OCI-M2 (cell line): ENCODE data around the gene PRAME.
"Not testable (repeated sequence)": the region's sequence is repeated elsewhere in the genome, so short reads cannot be mapped to it uniquely, and the experiment has no call there.

Source experiments
- DNase-seq: peaks from one replicate; lab custom pipeline; 2025; ENCODE audit not compliant: unreplicated experiment; lab: John Stamatoyannopoulos, UW

PRAME gene

GRCh38 chr22:22552630-22553029 is 6.4 kb downstream of the PRAME start:
- DNase-seq = no peak

- no peak for DNase-seq
Measured at GRCh38 chr22:22550789-22551434, 8.2 kb downstream of the PRAME start.

GRCh38 chr22:22548910-22549309 is 10.2 kb downstream of the PRAME start:
- no peak for DNase-seq

- no peak for DNase-seq
Measured at GRCh38 chr22:22548317-22548716, 10.7 kb downstream of the PRAME start.

- DNase-seq = no peak
Measured at GRCh38 chr22:22547692-22548300, 11.3 kb downstream of the PRAME start.

GRCh38 chr22:22547226-22547625 is 11.8 kb downstream of the PRAME start:
- DNase-seq = no peak

GRCh38 chr22:22546490-22546889 is 12.6 kb downstream of the PRAME start:
- no peak for DNase-seq

- DNase-seq = no peak
Measured at GRCh38 chr22:22545084-22545483, 14.0 kb downstream of the PRAME start.

GRCh38 chr22:22538226-22538989 is 20.7 kb downstream of the PRAME start:
- no peak for DNase-seq

GRCh38 chr22:22536916-22537315 is 22.1 kb downstream of the PRAME start:
- DNase-seq = no peak

- DNase-seq = no peak
Measured at GRCh38 chr22:22536515-22536914, 22.6 kb downstream of the PRAME start.

GRCh38 chr22:22535662-22536061 is 23.4 kb downstream of the PRAME start:
- no peak for DNase-seq

- no peak for DNase-seq
Measured at GRCh38 chr22:22534604-22535415, 24.3 kb downstream of the PRAME start.

- no peak for DNase-seq
Measured at GRCh38 chr22:22533863-22534262, 25.2 kb downstream of the PRAME start.

GRCh38 chr22:22533417-22533816 is 25.6 kb downstream of the PRAME start:
- DNase-seq = no peak

- not testable (repeated sequence) for DNase-seq
Measured at GRCh38 chr22:22532547-22533071, 26.5 kb downstream of the PRAME start.

- DNase-seq = no peak
Measured at GRCh38 chr22:22531770-22532546, 27.1 kb downstream of the PRAME start.

GRCh38 chr22:22528780-22529179 is 30.3 kb downstream of the PRAME start:
- DNase-seq = no peak

GRCh38 chr22:22527312-22527711 is 31.8 kb downstream of the PRAME start:
- DNase-seq = no peak

- no peak for DNase-seq
Measured at GRCh38 chr22:22526125-22526912, 32.7 kb downstream of the PRAME start.
